Superior temporal gyrus (tissue), 1 donor: ENCODE measurements around the gene LRRC10B.
"Not testable (repeated sequence)": the region's sequence is repeated elsewhere in the genome, so short reads cannot be mapped to it uniquely, and the experiment has no call there.

Experiments used
- DNase-seq: peaks from one replicate; pipeline ENCODE4 v3.0.0-alpha.2; 2016; ENCODE audit errors: extremely low spot score

Gene LRRC10B

DNA sequence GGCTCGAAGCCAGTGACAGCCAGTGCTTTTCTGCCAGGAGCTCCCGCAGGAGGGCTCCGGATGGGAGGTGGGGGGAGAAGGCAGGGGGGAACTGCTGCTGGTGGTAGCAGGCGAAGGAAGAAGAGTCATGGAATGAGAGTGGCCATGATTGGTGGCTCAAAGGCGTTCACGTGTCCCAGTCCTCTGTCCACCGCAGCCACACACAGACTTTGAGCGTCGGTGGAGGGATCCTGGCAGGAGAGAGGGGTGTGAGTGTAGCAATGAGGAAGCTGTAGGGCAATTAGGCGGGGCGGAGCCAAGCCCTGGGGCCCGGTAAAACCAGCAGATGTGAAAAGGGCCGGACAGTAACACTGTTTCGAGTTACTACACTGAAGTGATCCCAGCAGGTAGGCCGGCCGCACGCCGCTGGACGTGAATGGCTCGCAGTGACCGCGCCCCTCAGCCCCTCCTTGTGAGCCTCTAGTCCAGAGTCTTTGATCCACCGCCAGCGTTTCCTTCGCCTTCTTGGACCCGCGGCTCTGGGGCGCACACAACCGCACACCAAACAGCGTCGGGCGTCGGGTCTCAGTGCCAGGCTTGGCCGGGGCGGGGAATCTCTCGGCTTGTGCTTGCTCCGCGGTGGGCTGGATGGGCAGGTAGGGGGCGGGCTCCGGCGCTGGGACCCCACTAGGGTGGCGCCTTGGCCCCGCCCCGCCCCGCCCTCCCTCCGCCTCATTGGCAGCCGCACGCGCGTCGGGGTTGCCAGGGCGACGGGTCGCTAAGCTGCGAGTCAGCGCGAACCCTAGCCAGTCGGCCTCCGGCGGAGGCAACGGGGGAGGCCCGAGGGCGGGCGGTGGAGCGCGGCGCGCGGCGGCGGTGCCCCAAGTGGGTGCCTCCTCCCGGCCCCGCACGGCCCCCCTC is at the start of gene LRRC10B:
Gene LRRC10B, plus strand, starts transcription at position 788 of the 900 bp plus-strand sequence. CDS start 250 bp downstream, outside the sequence.
- DNase-seq, result no peak

DNA sequence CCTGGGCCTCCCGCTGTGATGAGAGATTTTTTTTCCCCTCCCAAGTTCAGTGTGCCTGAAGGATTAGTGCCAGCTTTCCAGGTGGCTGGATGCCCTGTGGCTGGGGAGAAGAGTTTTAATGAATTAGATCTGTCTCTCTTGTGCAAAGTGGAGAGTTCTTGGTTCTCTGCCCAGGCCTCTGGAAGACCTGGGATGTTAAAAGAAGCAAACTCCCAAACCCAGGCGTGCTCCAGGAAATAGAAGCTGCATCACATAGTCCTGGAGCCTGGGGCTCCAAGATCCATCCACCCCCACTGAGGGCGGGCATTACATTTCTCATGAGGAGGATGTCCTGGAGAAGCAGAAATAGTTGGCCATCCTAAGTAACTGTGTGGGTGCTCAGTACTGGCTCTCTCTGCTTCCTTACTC is 48.1 kb upstream of the LRRC10B start:
- DNase-seq, result no peak

DNA sequence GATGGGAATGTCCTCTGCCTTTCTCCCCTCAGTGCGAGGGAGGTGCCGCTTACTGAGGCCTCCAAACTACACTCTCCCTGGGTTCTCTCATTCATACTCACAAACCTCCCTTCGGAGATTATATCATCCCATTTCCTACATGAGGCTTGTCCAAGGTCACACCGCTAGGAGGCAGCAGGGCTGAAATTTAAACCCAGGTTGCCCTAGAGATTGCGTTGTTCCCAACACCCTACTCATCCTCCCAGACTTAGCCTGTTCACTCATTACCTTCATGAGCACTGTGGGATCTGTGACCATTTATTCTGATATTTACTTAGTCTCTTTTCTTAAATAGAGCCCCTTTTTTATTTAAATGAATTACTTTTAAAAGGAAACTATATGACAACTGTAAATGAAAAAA is 47.6 kb upstream of the LRRC10B start:
- no peak for DNase-seq

DNA sequence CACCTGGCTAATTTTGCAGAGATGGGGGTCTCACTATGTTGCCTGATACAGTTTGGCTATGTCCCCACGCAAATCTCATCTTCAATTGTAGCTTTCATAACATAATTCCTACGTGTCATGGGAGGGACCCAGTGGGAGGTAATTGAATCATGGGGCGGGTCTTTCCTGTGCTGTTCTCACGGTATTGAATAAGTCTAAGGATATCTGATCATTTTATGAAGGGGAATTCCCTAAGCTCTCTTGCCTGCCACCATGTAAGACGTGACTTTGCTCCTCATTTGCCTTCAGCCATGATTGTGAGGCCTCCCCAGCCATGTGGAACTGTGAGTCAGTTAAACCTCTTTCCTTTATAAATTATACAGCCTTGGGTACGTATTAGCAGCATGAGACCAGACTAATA is 40.9 kb upstream of the LRRC10B start:
- not testable (repeated sequence) for DNase-seq

DNA sequence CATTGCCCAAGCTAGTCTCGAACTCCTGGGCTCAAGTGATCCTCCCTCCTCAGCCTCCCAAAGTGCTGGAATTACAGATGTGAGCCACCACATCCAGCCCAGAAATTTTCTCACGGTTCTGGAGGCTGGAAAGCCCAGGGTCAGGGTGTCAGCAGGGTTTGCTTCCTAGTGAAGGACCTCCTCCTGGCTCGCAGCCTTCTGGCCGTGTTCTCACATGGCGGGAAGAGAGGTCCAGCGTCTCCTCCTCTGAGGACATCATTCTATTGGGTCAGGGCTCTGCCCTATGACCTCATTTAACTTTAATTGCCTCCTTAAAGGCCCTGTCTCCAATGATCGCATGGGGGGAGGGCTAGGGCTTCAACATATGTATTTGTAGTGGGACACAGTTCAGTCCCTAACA is 40.5 kb upstream of the LRRC10B start:
- DNase-seq, result no peak

DNA sequence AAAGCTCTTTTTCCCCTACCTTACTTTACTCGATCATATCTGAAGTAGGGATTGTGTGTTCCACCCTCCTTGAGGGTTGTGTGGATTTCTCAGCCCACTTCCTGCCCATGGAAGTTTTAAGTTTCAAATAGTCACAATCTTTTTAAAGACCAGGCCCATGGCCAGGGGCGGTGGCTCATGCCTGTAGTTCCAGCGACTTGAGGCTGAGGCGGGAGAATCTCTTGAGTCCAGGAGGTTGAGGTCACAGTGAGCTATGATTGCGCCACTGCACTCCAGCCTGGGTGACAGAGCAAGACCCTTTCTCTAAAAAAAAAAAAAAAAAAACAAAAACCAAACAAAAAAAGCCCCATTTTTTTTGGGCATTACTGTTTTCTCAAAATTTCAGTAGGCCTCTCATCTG is 36.3 kb upstream of the LRRC10B start:
- no peak for DNase-seq

DNA sequence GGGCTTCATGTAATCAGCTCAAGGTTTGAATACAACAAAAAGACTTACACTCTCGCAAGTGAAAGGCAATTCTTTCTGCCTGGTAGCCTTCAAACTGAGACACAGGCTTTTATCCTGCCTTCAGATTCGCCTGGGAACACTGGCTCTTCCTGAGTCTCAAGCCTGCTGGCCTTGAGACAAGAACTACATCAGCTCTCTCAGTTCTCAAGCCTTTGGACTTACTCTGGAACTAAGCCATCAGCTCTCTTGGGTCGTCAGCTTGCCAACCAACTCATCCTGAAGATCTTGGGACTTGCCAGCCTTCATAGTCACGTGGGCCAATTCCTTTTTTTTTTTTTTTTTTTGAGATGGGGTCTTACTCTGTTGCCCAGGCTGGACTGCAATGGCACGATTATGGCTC is 35.7 kb upstream of the LRRC10B start:
- DNase-seq, result peak; percentile 22

DNA sequence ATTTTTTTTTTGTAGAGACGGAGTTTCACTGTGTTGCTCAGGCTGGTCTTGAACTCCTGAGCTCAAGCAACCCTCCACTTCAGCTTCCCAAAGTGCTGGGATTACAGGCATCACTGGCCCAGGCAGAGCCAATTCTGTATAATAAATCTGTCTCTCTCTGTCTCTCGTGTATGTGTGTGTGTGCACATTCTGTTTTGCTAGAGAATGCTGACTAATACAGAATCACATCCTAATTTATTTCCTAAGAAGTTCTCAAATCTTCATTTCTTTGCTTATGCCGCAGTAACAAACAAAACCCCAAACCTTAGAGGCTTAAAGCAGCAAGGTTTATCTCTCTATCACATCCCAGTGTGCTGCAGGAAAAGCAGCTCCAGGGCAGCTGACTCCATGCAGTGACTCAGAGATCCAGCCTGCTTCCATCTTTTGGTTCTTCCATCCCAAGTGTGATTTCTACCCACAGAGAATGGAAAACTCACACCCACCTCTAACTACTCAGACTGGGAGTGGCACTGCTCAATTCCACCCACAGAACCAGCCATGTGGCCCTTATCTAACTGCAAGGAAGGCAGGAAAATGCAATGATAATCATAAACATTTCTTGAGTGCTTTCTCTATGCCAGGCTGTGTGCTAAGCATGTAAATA is 35.1 kb upstream of the LRRC10B start:
- DNase-seq, result peak; percentile 50

DNA sequence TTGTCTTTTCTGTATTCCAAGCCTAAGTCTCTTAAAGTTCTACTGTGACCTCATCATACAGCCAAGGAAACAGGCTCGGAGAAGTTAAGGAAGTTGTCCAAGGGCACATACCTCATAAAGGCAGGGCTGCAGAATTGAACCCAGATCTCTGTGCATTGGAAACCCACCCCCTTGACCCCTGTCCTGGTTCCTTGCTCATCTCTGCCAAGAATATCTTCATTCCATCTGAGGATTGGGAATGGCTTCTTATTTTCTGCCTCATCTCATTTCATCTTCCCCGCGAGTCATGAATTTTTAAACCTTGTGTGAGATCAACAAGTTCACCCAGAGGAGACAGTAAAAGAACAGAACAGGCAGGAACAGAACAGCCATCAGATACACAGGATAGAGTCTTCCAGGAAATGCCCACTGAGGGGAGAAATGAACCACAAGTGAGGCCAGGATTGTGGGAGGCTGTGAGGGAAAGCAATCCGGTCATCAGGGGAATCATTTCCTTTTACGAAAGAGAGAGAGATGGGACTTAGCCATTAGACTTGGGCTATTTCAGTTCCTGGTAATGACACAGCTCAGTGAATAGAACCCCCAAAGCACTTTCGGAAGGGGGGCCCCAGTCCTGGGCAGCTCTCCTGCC is 34.4 kb upstream of the LRRC10B start:
- DNase-seq, result peak; percentile 4

DNA sequence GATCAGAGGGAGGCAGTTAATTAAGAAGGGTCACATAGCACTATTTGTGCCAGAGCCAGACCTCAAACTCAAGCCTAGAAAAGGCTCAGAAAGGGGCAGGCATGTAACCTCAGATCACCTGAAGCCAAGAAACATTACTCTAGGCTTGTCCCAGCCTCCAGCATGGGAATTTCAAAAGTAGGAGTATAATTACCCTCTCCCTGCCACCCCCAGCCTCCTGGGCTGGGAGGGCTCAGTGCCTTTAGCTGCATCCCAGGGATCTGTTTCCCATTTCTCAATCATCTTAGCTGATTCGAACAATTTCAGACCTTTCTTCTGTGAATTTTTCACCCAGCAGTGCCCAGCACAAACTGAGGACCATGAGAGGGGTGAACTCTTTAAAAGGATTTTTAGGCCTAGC is 33.1 kb upstream of the LRRC10B start:
- DNase-seq, result no peak

DNA sequence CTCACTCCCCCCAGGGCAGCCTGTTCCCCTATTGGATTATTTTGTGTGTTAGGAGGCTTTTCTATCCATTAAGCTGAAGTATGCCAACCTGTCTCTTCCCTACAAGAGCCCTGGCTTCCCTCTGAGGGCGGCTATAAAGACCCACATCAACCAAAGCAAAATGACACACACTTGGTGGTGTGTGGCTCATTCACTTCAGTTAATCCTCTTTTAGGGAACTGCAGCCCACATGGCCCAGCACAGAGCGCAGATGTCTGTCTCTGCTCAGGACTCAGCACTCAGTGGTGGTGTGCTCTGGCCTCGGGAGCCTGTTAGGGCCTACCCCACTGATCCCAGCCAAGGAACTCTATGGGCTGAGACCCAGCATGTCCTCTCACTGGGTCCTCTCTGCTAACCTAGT is 32.2 kb upstream of the LRRC10B start:
- DNase-seq, result no peak

DNA sequence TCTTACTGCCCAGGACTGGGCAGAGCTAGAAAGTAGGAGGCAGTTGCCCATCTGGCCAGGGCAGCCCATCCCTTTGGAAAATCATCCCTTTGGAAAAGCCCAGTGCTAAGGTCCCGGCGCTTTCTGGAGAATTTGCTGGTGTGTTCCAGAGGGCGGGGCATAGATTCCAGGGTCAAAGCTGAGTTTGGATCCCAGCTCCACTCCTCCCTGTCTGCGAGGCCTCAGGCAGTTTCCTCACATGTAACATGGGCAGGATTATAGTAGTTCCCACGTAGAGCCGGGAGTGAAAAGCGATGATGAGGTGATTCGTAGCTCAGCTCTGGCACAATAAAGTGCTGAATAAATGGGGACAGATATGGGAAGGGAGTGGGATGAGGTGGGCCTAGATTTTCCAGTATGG is 31.4 kb upstream of the LRRC10B start:
- no peak for DNase-seq

DNA sequence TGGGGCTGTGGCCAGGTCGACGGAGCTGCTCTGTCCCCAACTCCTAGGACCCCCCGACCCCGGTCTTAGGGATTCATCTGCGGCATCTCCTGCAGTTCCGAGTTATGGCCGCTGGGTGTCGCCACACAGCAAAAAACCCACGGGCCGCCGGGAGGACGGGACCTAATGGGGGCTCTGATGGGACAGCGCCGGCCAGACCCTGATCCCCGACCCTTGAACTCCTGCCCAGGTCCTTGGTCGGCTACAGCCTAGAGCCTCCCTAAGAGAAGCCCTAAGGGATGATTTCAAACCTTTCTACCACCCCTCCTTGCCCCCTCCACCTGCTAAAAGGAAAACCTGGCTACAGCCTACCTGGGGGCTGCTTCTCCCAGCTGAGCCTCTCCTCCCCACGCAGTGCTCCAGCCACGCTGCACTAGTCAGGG is 30.8 kb upstream of the LRRC10B start:
- peak; percentile 35 for DNase-seq

DNA sequence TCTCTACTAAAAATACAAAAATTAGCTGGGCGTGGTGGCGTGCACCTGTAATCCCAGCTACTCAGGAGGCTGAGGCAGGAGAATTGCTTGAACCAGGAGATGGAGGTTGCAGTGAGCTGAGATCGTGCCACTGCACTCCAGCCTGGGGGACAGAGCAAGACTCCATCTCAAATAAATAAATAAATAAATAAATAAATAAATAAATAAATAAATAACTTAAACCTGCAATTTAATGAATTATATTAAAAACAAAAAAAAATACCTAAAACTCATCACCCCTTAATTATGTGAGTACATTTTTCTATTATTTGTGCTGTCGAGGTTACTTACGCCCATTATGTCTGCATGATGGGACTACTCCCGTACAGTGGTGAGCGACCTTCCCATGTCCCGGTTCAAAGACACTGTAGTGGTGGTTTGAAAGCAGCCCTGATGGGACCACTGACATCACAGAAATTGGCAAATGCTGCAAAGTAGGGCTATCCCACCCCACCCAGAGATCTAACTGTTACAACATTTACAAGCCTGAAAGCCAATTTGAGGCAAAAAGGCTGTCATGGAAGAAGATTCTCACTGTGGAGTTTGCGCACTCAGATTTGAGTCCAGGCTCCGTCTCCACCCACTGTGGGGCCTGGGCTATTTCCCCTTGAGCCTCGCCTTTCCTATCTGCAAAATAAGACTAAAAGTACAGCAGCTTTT is 29.0 kb upstream of the LRRC10B start:
- DNase-seq, result peak; percentile 4

DNA sequence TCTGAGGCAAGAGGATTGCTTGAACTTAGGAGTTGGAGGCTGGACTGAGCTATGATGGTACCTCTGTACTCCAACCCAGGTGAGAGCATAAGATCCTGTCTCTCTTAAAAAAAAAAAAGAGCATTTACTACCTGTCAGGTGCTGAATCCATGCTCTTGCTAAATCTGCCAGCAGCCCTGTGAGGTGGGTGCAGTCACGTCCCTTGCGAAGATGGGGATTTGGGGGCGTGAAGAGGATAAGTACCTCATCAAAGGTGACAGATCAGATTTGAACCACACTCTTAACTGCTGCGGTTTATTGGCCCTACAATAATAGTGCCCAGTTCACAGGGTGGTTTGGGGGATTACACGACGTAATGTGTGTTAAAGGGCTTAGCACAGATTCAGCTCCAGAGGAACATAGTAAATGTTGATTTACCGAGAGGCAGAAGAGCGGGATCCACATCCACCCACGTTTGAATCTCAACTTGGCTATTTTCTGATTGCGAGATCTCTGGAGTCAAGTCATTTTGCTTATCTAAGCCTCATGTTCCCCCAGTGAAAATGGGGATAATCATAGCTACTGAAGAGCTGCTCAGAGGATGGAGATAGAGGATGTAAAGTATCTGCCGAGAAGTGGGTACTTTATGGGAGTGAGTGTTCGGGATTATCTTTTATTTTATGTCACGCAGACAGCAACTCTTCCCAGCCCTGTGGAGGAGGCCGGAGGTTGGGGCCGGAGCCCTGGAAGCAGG is 28.1 kb upstream of the LRRC10B start:
- peak; percentile 30 for DNase-seq

DNA sequence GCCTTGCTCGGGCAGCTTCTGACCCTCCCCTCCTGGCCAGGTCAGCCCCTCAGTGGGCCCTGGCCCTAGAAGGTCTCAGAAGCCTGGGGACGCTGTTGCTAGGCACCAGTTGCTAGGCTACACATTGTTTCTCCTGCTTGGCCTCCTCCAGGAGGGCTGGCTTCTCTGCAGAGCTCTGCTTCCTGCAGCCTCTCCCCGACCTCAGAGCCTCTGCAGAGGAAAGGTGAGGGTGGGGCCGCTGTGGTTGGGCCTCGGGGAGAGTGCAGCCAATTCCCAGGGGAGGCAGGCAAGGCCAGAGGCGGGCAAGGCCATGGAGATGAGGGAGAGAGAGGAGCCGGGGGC is 27.6 kb upstream of the LRRC10B start:
- peak; percentile 13 for DNase-seq

DNA sequence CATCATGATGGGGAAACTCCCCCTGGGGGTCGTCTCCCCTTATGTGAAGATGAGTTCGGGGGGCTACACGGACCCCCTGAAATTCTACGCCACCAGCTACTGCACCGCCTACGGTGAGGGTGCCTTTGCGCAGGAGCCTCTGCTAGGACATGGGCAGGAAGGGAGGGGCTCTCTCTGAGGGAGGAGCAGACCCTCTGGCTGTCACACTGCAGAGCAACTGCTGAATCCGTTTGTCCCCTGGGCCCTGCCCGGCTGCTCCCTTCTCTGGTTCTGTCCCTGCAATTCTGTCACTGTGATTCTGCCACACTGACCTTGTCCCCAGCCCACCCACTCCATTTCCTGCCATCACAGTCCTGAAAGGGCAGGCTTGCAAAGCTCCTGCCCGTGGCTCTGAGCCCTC is 26.7 kb upstream of the LRRC10B start:
- DNase-seq, result no peak

DNA sequence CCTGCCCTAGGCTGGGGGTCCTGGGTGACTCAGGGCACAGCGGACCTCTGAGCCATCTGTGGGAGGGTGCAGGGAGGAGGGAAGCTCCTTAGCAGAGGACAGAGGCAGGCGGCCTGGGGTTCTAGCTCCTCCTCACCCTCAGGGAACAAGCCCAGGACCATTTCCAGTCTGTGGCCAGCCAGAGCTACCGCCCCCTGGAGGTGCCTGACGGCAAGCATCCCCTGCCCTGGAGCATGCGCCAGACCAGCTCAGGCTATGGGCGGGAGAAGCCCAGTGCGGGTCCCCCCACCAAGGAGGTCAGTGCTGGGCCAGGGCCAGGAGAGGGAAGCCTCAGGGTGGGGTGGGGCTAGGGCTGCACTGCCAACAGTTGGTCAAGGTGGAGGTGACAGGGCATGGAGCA is 26.0 kb upstream of the LRRC10B start:
- DNase-seq, result no peak

DNA sequence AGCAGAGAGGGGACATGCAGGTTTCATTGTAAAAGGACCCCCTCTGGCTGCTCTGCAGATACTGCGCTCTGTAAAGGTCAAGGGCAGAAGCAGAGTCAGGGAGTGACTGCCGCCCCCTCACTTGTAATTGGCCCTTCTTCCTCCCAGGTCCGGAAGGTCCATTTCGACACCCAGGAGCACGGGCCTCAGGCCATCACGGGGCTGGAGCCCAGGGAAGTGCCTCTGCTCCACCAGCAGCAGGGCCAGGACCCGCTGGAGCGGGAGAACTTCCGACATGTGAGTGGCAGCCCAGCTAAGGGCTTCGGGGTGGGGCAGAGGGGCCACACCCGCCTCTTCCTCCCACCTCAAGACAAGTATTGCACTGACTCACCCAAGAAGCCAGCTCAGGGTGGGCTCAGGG is 24.0 kb upstream of the LRRC10B start:
- DNase-seq, result no peak

DNA sequence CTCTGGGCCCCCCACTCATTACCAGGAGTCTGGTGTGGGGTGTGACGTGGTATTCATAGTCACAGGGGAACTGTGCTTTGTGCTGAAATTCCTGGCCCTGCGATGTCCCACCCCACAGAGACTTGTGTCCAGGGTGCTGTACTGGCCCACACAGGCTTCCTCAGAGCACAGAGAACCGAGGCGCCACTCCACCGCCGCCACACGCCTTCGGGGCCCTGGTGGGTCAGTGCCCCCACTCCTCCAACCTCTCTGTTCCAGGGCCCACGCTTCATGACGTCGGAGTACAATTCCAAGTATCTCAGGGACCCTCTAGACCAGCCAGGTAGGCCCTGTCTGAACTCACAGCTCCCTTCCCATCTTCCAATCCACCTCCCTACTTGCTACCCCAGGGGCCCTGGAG is 23.5 kb upstream of the LRRC10B start:
- DNase-seq, result no peak

DNA sequence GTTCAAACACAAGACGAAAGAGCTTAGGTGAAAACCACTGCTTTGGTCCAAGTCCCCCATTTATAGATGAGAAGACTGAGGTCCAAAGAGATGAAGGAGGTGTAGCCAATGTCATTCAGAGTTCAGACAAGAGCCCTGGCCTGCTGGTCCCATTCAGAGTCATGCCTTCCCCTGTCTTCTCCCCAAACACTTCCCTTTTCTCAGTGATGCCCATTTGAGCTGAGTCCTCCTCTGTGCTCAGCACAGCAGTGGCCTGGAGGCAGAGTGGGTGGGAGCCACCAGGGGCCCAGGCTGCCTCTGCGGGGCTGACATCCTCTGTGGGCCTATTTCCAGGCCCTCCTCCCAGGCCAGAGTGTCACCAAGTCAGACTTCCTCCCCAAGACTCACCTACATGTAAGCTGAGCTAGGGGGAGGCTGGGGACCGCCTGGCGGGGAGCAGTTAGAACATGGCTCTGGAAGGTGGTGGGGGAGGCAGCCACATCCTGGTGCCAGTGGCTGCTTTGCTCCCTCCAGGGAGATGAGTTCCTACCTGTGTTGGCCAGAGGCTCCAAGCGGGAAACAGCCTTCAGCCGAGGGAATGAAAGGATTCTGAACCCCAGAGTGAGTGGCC is 22.4 kb upstream of the LRRC10B start:
- no peak for DNase-seq
